HCT116 (cell line): ENCODE measurements around the gene CRIP2.

Source experiments
- ATF3 ChIP-seq: IDR thresholded peaks from 2 replicates; pipeline ENCODE4 v1.6.1; 2012
- CTCF ChIP-seq, 3 experiments: fragments of 200-600 bp in 1 of 3; sonication (generic) in 1 of 3; IDR thresholded peaks in 2 of 3; conservative IDR thresholded peaks in 1 of 3; 2 replicates each; pipeline ENCODE4 v1.5.1; 2012 to 2017; ENCODE audit warnings: low read depth in 2 of 3, low read length in 2 of 3, antibody characterized with exemption in 1 of 3, borderline replicate concordance in 1 of 3, control low read depth in 1 of 3, mild to moderate bottlenecking in 1 of 3, mixed read lengths in 1 of 3, mixed run types in 1 of 3, moderate library complexity in 1 of 3; ENCODE audit not compliant: insufficient read depth in 1 of 3
- ELF1 ChIP-seq: IDR thresholded peaks from 2 replicates; pipeline ENCODE4 v1.6.1; 2012; ENCODE audit warnings: low read depth, borderline replicate concordance
- EZH2 ChIP-seq: fragments of 200-600 bp; sonication (generic); IDR thresholded peaks from 2 replicates; pipeline ENCODE4 v1.6.1; 2017; ENCODE audit warnings: antibody characterized with exemption, mixed run types
- MAX ChIP-seq: IDR thresholded peaks from 2 replicates; pipeline ENCODE4 v1.6.1; 2012
- POLR2A ChIP-seq: IDR thresholded peaks from 2 replicates; pipeline ENCODE4 v1.7.0; 2011; ENCODE audit warnings: borderline replicate concordance; ENCODE audit not compliant: insufficient read depth, insufficient read length; ENCODE audit errors: extremely low read depth
- POLR2AphosphoS5 ChIP-seq: IDR thresholded peaks from 2 replicates; pipeline ENCODE4 v1.6.1; 2011; ENCODE audit warnings: mild to moderate bottlenecking, low read depth, low read length, moderate library complexity
- REST ChIP-seq: IDR thresholded peaks from 2 replicates; pipeline ENCODE4 v1.6.1; 2012; ENCODE audit warnings: low read depth
- SP1 ChIP-seq: IDR thresholded peaks from 2 replicates; pipeline ENCODE4 v1.6.1; 2012; ENCODE audit warnings: low read depth
- TCF7L2 ChIP-seq: IDR thresholded peaks from 2 replicates; pipeline ENCODE4 v1.7.0; 2011; ENCODE audit warnings: borderline replicate concordance, inconsistent platforms; ENCODE audit not compliant: insufficient read depth, insufficient read length; ENCODE audit errors: extremely low read depth
- YY1 ChIP-seq: IDR thresholded peaks from 2 replicates; pipeline ENCODE4 v1.6.1; 2011; ENCODE audit warnings: low read length, low read depth, moderate library complexity, mild to moderate bottlenecking; ENCODE audit not compliant: insufficient replicate concordance; ENCODE audit errors: extremely low read depth
- ZNF274 ChIP-seq: fragments of 200-500 bp; sonication (Bioruptor generic); IDR thresholded peaks from 2 replicates; pipeline ENCODE4 v1.6.1; 2014; ENCODE audit warnings: mild to moderate bottlenecking, low read depth, low read length, inconsistent platforms

- no peak for TF ChIP-seq ATF3
- TF ChIP-seq POLR2AphosphoS5 = no peak
- TF ChIP-seq CTCF (IDR thresholded peaks at IDR 0.05 in 2 of 3, conservative IDR thresholded peaks at IDR 0.05 in 1 of 3; ENCODE audit: borderline replicate concordance in 1 of 3, insufficient read depth in 1 of 3, low read depth in 2 of 3, low read length in 2 of 3) = no peak
- TF ChIP-seq MAX = no peak
- TF ChIP-seq EZH2 = no peak
- no peak for TF ChIP-seq SP1
- TF ChIP-seq POLR2A = no peak
- no peak for TF ChIP-seq REST
- TF ChIP-seq TCF7L2 = no peak
- TF ChIP-seq ELF1 = no peak
- TF ChIP-seq YY1 = no peak
- no peak for TF ChIP-seq ZNF274
Observed at GRCh38 chr14:105426416-105427130, 48.0 kb upstream of the CRIP2 start.
